Activated T-cell treated with anti-CD3 and anti-CD28 coated beads for 48 hours (primary cell): Measurements from ENCODE around the gene FOCAD.
"Not testable (repeated sequence)": the region's sequence is repeated elsewhere in the genome, so short reads cannot be mapped to it uniquely, and the experiment has no call there.

Experiments
- DNase-seq: peaks from one replicate; pipeline ENCODE4 v3.0.0-alpha.2; 2020; ENCODE audit warnings: low read depth

The FOCAD gene

DNA sequence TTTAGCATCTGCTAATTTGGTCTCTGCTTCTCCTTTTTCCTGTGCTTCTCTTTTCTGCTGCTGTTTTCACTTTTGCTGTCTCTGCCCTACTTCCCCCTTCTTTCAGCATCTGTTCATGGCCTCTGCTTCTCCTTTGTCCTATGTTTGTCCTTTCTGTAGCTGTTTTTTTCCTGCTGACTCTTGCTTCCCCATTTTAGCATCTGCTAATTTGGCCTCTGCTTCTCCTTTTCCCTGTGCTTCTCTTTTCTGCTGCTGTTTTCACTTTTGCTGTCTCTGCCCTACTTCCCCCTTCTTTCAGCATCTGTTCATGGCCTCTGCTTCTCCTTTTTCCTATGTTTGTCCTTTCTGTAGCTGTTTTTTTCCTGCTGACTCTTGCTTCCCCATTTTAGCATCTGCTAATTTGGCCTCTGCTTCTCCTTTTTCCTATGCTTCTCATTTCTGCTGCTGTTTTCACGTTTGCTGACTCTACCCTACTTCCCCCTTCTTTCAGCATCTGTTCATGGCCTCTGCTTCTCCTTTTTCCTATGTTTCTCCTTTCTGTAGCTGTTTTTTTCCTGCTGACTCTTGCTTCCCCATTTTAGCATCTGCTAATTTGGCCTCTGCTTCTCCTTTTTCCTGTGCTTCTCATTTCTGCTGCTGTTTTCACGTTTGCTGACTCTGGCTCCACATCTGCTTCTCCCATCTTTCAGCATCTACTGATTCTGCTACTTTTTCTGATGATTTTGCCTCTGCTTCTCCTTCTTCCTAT, 290.3 kb downstream of the FOCAD start:
- DNase-seq, result not testable (repeated sequence)

- DNase-seq, result no peak
Observed at GRCh38 chr9:20978249-20978648, 294.2 kb downstream of the FOCAD start.

DNA sequence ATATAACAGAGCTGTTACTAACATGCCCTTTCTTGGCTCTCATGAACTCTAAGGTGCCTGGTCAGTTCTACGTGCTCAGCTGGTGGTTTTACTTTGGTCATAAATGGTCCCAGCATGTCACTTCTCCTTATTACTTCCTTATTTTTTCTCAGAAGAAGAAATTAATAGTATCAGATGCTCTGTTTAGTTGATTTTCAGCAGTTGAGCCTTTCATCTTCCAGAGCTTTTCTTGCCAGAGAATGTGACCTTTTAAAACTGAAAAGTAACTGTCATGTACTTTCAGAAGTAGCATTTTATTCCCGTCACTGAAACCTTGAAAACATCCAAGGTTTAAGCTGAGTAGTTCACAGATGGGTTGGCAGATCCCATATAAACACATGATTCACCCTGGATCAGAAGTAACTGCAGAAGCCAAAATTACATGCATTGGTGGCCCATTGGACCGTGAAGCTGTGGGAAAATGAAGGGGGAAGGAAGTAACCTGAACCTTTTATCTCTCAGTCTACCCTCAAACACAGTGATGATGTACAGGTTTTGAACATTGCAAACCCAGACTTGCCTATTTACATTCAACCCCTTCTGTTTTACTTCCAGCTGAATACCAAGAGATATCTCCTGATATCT, 296.9 kb downstream of the FOCAD start:
- DNase-seq, result no peak

DNA sequence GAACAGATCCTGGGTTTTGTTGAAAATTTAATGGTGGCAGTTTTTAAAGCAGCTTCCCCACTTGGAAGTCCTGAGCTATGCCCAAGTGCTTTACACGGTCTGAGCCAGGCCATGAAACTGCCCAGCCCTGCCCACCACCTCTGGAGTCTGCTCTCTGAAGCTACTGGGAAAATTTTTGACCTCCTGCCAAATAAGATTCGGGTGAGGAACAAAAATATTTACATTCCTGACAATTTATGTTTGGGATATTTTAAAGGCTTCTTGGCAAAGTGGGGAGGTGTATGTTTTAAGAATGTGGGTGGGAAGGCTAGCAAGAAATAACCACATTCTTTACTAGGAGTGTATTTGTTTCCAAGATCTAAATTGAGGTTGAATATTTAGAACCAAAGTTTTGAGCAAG, 297.4 kb downstream of the FOCAD start:
- DNase-seq, result no peak

GRCh38 chr9:20984506-20984905, 300.4 kb downstream of the FOCAD start:
- no peak for DNase-seq

DNA sequence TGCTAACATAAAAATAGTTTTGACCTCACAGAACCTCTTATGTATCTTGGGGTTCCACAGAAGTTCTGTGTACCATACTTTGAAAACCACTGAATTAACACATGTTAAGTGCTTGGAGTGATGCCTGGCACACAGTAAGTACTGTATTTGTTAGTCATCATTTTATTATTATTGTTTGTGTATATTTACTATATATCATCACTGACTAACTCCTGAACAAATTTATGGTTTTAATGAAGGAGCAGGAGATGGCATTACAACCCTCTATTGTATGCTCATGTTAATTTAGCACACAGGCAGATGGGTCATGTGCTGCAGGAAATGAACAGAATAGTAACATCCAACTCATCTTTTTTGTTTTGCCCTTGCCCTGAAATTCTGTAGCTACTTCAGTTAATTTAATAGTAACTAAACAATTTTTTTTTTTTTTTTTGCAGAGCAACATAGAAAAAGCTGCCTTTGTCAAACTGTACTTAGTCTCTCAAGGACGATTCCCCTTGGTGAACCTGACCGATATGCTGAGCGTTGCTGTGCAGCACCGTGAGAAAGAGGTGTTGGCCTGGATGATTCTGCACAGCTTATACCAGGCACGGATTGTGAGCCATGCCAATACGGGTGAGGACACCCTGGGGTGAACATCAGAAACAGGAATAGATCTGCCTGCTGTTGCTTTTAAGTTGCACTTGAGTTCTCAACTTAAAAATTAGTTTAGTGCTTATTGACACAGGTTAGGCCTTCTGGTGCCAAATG, 302.0 kb downstream of the FOCAD start:
- DNase-seq, result no peak

GRCh38 chr9:20987521-20987920, 303.5 kb downstream of the FOCAD start:
- DNase-seq, result no peak

DNA sequence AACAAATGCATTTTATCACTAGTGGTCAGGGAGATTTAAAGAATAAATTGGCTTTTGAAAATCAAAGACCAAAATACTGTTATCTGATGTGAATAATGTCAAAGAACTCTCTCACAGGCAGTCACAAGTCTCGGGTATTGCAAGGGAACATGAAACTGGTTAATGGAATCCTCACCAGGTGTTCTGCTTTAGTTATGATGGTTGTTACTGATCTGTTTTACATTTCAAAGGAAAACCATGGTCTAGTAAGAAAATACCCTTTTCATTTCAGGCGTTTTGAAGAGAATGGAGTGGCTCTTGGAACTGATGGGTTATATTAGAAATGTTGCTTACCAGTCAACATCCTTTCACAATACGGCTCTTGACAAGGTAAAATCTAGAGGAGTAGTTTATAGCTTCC, 304.0 kb downstream of the FOCAD start:
- DNase-seq, result no peak

- no peak for DNase-seq
Observed at GRCh38 chr9:20988671-20989315, 304.7 kb downstream of the FOCAD start.

DNA sequence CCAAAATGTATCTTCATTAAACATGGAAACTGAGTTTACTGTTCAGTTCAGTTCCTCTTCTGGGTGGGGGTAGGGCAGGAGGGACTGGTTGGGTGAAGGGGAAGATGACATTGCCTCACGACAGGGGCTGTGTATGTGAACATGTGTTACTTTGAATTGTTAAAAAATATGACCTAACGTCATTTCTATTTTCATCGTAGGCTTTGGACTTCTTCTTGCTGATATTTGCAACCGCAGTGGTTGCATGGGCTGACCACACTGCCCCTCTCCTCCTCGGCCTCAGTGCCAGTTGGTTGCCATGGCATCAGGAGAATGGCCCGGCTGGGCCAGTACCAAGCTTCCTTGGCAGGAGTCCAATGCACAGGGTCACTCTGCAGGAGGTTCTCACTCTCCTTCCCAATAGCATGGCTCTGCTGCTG, 305.9 kb downstream of the FOCAD start:
- no peak for DNase-seq

DNA sequence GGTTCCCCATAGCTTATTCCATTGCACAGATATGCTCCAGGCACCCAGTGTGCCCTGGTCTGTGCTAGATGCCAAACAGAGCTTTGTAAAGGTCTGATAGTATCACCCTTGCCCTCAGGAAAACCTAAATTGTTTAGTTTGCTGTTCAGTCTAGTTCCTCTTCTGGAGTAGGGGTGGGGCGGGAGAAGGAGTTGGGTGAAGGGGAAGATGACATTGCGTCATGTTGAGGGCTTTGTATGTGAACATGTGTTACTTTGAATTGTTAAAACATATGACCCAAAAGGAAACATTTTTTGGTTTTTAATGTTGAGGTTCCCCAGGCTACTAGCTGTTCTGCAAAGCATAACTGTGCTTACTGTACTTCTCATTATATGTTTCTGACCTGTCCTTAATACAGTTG, 306.8 kb downstream of the FOCAD start:
- DNase-seq, result no peak

DNA sequence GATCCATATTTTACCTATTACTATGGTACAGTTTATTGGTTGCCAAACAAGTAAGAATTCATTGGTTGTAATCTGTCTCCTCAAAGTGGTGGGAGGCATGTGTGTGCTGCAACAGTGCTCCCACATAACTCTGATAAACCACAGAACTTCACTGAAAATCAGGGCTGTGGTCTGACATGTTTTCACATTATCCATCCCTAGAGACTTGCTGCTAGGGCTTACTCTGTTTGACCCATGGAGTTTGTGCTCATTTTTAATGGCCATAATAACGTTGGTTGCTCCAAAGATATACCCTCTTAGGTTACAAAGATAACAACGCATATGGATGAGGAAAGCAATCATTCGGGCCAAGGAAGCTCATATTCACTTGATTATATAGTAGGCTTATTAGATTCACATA, 310.4 kb downstream of the FOCAD start:
- DNase-seq, result no peak

DNA sequence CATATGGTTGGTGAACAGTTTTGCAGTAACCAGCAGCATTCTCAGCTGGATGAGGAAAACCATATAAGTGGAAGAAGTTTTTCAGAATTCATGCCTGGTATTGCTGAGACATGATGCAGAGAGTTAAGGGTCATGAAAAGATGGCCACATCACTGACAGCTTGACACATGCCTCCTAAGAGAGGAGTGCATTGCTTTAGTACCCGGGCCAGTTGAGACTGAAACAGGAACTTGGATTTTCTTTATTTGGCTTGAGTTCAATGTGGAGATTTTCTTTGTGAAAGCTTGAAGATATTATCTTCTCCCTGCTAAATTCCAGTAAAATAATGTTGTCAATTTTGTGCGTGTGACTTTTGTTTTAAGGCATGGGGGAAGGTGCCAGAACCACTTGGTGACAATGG, 311.6 kb downstream of the FOCAD start:
- no peak for DNase-seq

DNA sequence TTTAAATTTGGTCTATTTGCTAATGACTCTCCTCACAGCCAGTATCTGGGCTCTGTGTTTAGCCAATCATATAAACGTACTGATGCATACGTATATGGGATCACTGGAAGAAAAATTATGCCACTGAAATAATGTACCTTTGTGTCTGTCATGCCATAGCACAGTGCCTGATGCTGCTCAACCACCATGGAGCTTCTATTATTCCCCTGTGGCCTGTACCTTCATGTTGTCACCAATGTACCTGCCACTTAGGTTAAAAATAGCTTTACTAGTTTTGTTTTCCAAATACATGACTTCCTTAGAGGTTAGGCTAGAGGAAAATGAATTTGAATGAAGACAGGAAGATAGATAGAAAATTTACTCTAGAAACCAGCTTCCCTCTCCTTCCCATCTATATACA, 312.8 kb downstream of the FOCAD start:
- no peak for DNase-seq

- no peak for DNase-seq
Observed at GRCh38 chr9:20997503-20998076, 313.5 kb downstream of the FOCAD start.

DNA sequence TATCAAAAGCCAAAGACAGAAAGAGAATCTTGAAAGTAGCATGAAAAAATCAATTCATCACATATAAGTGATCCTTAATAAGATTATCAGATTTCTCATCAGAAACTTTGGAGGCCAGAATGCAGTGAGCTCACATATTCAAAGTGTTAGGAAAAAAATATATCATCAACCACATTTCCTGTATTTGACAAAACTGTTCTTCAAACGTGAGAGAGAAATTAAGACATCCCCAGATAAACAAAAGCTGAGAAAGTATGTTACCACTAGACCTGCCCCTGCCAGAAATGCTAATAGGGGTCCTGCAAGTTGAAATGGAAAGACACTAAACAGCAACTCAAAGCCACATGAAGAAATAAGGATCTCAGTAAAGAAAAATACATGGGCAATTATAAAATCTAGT, 317.5 kb downstream of the FOCAD start:
- DNase-seq, result no peak

- DNase-seq, result no peak
Observed at GRCh38 chr9:21002040-21002439, 318.0 kb downstream of the FOCAD start.

GRCh38 chr9:21015129-21015815, 331.2 kb downstream of the FOCAD start:
- no peak for DNase-seq

- no peak for DNase-seq
Observed at GRCh38 chr9:21015995-21016394, 331.9 kb downstream of the FOCAD start.

GRCh38 chr9:21016701-21017491, 332.8 kb downstream of the FOCAD start:
- no peak for DNase-seq

- no peak for DNase-seq
Observed at GRCh38 chr9:21018177-21018576, 334.1 kb downstream of the FOCAD start.
